Raji (cell line): ENCODE measurements around the gene SEMA3F.

ENCODE experiments used
- POLR2A ChIP-seq: IDR thresholded peaks from 2 replicates; pipeline ENCODE4 v1.6.1; 2011; ENCODE audit warnings: low read depth, low read length, control low read depth; ENCODE audit not compliant: insufficient read depth

Gene SEMA3F

GRCh38 chr3:50190936-50191660 lies 36.0 kb downstream of the SEMA3F start, which contains the start of gene GNAT1:
Gene GNAT1, plus strand, starts transcription at chr3:50191610. Its CDS starts 116 bp downstream, at chr3:50191726.
- no peak for TF ChIP-seq POLR2A

- no peak for TF ChIP-seq POLR2A
Measured at GRCh38 chr3:50192124-50192523, 37.0 kb downstream of the SEMA3F start.

- no peak for TF ChIP-seq POLR2A
Measured at GRCh38 chr3:50192689-50193141, 37.6 kb downstream of the SEMA3F start.

- TF ChIP-seq POLR2A = no peak
Measured at GRCh38 chr3:50193286-50193685, 38.2 kb downstream of the SEMA3F start.

- TF ChIP-seq POLR2A = no peak
Measured at GRCh38 chr3:50193746-50194127, 38.6 kb downstream of the SEMA3F start.

- TF ChIP-seq POLR2A = no peak
Measured at GRCh38 chr3:50194128-50194902, 39.2 kb downstream of the SEMA3F start.

- no peak for TF ChIP-seq POLR2A
Measured at GRCh38 chr3:50194903-50195500, 39.9 kb downstream of the SEMA3F start.

GRCh38 chr3:50195501-50196252 lies 40.6 kb downstream of the SEMA3F start:
- TF ChIP-seq POLR2A = no peak

GRCh38 chr3:50196253-50196801 lies 41.2 kb downstream of the SEMA3F start:
- no peak for TF ChIP-seq POLR2A

GRCh38 chr3:50201573-50202315 lies 46.6 kb downstream of the SEMA3F start:
- no peak for TF ChIP-seq POLR2A

- TF ChIP-seq POLR2A = no peak
Measured at GRCh38 chr3:50202353-50203112, 47.4 kb downstream of the SEMA3F start.

GRCh38 chr3:50203113-50203808 lies 48.1 kb downstream of the SEMA3F start:
- no peak for TF ChIP-seq POLR2A

GRCh38 chr3:50203809-50204803 lies 49.0 kb downstream of the SEMA3F start:
- TF ChIP-seq POLR2A = no peak
